OCI-LY7 (cell line): ENCODE data around the gene FTO.

Source experiments
- CTCF ChIP-seq: fragments of 200-600 bp; sonication (generic); conservative IDR thresholded peaks from 2 replicates; pipeline ENCODE4 v1.5.1; 2014; ENCODE audit warnings: mild to moderate bottlenecking, antibody characterized with exemption, low read length, moderate library complexity, mixed read lengths
- EZH2phosphoT487 ChIP-seq: fragments of 200-600 bp; sonication (generic); IDR thresholded peaks from 2 replicates; pipeline ENCODE4 v1.6.1; 2018; ENCODE audit warnings: low read depth, borderline replicate concordance, mild to moderate bottlenecking, mixed run types, antibody characterized with exemption, low read length, moderate library complexity, mixed read lengths

- TF ChIP-seq CTCF = no peak
- no peak for TF ChIP-seq EZH2phosphoT487
Observed at GRCh38 chr16:53678756-53679343, 25.1 kb upstream of the FTO start.
